Suprapubic skin (tissue), 4 donors: ENCODE data around the gene ZNF771. TPM values are rescaled to one million over a fixed set of nuclear protein-coding genes. Genes with fewer than 3 reads are reported as not detected.

Source experiments
- DNase-seq, 2 donors: peaks; one replicate each; pipeline ENCODE4 v3.0.0-alpha.2; 2019; ENCODE audit warnings: low spot score in 2 of 2
- H3K27ac ChIP-seq: fragments of 200-600 bp; sonication (generic); one replicate; pipeline ENCODE4 v1.5.1; 2019
- H3K27me3 ChIP-seq: fragments of 200-600 bp; sonication (generic); one replicate; pipeline ENCODE4 v1.5.1; 2019
- H3K36me3 ChIP-seq: fragments of 200-600 bp; sonication (generic); one replicate; pipeline ENCODE4 v1.5.1; 2019
- H3K4me1 ChIP-seq: fragments of 200-600 bp; sonication (generic); one replicate; pipeline ENCODE4 v1.5.1; 2019
- H3K4me3 ChIP-seq: fragments of 200-600 bp; sonication (generic); one replicate; pipeline ENCODE4 v1.5.1; 2019; ENCODE audit warnings: mild to moderate bottlenecking
- H3K9me3 ChIP-seq: fragments of 200-600 bp; sonication (generic); one replicate; pipeline ENCODE4 v1.5.1; 2019
- CTCF ChIP-seq, 2 donors: fragments of 200-600 bp in 1 of 2; fragments of 450-650 bp in 1 of 2; sonication (generic) in 1 of 2; IDR thresholded peaks; one replicate each; pipeline ENCODE4 v1.5.1; 2016 to 2019; ENCODE audit warnings: antibody characterized with exemption in 2 of 2, mild to moderate bottlenecking in 1 of 2, moderate library complexity in 1 of 2
- EP300 ChIP-seq: sonication (generic); formaldehyde crosslinking; IDR thresholded peaks from one replicate; pipeline ENCODE4 v1.6.1; 2017; ENCODE audit warnings: antibody characterized with exemption
- POLR2A ChIP-seq, 2 donors: fragments of 450-650 bp; IDR thresholded peaks; one replicate each; pipeline ENCODE4 v1.6.1; 2017; ENCODE audit warnings: antibody characterized with exemption in 2 of 2, mild to moderate bottlenecking in 2 of 2, moderate library complexity in 2 of 2
- POLR2AphosphoS5 ChIP-seq, 3 donors: sonication (generic); formaldehyde crosslinking; IDR thresholded peaks; one replicate each; pipeline ENCODE4 v1.6.1; 2017; ENCODE audit warnings: antibody characterized with exemption in 3 of 3
- WGBS: methylation state at CpG from one replicate; pipeline ENCODE4 v1.1.5; 2018; 5-methylcytosine and 5-hydroxymethylcytosine counted together
- total RNA-seq, 4 donors: library from RNA; depleted of rRNA; stranded (reverse); fragments of >200 nt; gene quantifications; one replicate each; pipeline ENCODE4 v1.1.0, GENCODE V29; 2016

The ZNF771 gene
- total RNA-seq, 4 donors from 2014 or later: 4.9 to 14.3 (median 7.3) TPM

- no peak overlapping the region for H3K4me3 ChIP-seq
- H3K36me3 ChIP-seq: no peaks in the 10 kb centered on the region
- WGBS: 77% methylated on average over 5 of the region's 5 CpGs
- H3K27me3 ChIP-seq: no peaks in the 10 kb centered on the region
- DNase-seq: no peak
- TF ChIP-seq EP300 (no peak), POLR2A (IDR thresholded peaks at IDR 0.05) (no peak), POLR2AphosphoS5 (IDR thresholded peaks at IDR 0.05) (no peak), CTCF (IDR thresholded peaks at IDR 0.05) (no peak)
- H3K9me3 ChIP-seq: no peaks in the 10 kb centered on the region
- H3K27ac ChIP-seq: no peak overlapping the region
- H3K4me1 ChIP-seq: peaks cover 23% of the 10 kb centered on the region
Measured at GRCh38 chr16:30414159-30414558, 6.8 kb downstream of the ZNF771 start.

DNA sequence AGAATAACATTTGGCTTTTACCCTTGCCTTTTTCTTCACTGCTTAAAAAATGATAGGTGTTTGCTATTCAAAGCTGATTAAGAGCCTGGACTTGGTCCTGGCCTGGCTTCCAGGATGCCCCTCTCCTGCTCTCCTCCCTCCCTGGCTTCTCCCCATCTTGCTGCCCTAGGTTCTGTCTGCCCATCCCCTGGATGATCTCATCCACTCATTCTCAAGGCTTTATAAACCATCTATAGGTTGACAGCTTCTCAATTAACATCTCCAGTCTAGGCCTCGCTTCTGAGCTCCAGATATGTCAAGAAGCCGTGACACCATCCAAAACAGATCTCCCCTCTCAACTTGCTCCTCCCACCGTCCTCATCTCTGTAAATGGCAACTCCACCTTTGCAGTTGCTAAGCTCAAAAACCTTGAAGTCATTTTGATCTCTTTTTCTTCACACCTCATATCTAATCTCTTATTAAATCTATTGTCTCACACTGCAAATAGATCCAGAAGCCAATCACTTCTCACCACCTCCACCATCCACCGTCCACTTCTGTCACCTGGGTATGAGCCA, 8.7 kb downstream of the ZNF771 start:
- DNase-seq: no peak
- Histone ChIP-seq H3K9me3 (no peaks in the 10 kb centered on the region), H3K27me3 (no peaks in the 10 kb centered on the region), H3K4me1 (peaks cover 17% of the 10 kb centered on the region), H3K27ac (no peak overlapping the region), H3K36me3 (no peaks in the 10 kb centered on the region), H3K4me3 (no peak overlapping the region)
- TF ChIP-seq POLR2AphosphoS5 (IDR thresholded peaks at IDR 0.05) (no peak), EP300 (no peak), POLR2A (IDR thresholded peaks at IDR 0.05) (no peak), CTCF (IDR thresholded peaks at IDR 0.05) (no peak)
- WGBS: 96% methylated on average over 4 of the region's 4 CpGs

- TF ChIP-seq POLR2A (IDR thresholded peaks at IDR 0.05) (no peak), CTCF (IDR thresholded peaks at IDR 0.05) (no peak)
- H3K27me3 ChIP-seq: no peaks in the 10 kb centered on the region
- peak overlapping the region; percentile 78 for H3K4me3 ChIP-seq
- peaks cover 17% of the 10 kb centered on the region for H3K4me1 ChIP-seq
- no peaks in the 10 kb centered on the region for H3K9me3 ChIP-seq
- no peak for DNase-seq
- peak overlapping the region; percentile 86 for H3K27ac ChIP-seq
- peaks cover 2% of the 10 kb centered on the region for H3K36me3 ChIP-seq
- WGBS: 63% methylated on average over 16 of the region's 18 CpGs
Measured at GRCh38 chr16:30416624-30417528, 9.5 kb downstream of the ZNF771 start.

DNA sequence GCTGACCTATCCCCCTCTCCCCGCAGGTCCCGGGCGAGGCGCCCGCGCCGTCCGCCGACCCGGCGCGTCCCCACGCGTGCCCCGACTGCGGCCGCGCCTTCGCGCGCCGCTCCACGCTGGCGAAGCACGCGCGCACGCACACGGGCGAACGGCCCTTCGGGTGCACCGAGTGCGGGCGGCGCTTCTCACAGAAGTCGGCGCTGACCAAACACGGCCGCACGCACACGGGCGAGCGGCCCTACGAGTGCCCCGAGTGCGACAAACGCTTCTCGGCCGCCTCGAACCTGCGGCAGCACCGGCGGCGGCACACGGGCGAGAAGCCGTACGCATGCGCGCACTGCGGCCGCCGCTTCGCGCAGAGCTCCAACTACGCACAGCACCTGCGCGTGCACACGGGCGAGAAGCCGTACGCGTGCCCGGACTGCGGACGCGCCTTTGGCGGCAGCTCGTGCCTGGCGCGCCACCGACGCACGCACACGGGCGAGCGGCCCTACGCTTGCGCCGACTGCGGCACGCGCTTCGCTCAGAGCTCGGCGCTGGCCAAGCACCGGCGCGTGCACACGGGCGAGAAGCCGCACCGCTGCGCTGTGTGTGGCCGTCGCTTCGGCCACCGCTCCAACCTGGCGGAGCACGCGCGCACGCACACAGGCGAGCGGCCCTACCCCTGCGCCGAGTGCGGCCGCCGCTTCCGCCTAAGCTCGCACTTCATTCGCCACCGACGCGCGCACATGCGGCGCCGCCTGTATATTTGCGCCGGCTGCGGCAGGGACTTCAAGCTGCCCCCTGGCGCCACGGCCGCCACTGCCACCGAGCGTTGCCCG, 10.3 kb downstream of the ZNF771 start:
- H3K27ac ChIP-seq: peak overlapping the region; percentile 86
- H3K4me3 ChIP-seq: peak overlapping the region; percentile 78
- H3K36me3 ChIP-seq: peaks cover 11% of the 10 kb centered on the region
- peaks cover 17% of the 10 kb centered on the region for H3K4me1 ChIP-seq
- under 1% methylated on average over 63 of the region's 140 CpGs for WGBS
- no peak for TF ChIP-seq POLR2A (IDR thresholded peaks at IDR 0.05)
- peak in 2 of 3 donors; percentile 8 to 71 for TF ChIP-seq POLR2AphosphoS5 (IDR thresholded peaks at IDR 0.05)
- H3K9me3 ChIP-seq: no peaks in the 10 kb centered on the region
- no peaks in the 10 kb centered on the region for H3K27me3 ChIP-seq
- peak in 1 of 2 donors; percentile 86 for DNase-seq

DNA sequence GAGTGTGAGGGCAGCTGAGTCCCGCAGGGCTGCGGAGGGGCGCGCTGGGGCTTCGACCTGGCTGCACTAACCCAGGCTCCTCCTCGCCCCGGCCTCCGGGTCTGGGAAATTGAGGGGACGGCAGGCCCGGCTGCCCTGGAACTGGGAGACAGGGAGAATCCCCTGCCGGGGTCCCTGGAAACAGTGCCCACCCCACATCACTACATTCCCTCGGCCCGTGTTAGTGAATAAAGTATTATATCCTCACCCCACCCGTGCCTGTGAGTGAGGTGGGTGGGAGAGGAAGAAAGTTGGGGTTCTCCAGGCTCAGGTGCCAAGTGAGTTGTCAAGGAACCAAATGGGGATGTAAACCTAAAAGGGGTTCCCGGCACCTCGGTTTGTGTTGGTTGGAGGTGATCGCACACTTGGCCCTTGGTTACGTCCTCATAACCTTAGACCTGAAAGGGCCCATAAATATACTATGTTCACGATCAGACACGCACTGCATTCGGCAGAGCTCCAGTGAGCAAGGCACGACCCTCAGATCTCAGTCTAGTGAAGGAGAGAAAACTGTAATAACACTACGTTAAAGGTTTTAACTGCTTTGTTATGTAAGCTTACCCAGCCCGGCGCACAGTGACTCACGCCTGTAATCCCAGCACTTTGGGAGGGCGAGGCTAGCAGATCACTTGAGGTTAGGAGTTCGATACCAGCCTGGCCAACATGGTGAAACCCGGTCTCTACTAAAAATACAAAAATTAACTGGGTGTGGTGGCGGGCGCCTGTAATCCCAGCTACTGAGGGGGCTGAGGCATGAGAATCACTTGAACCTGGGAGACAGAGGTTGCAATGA, 11.2 kb downstream of the ZNF771 start:
- Histone ChIP-seq H3K4me3 (peak overlapping the region; percentile 78), H3K9me3 (no peaks in the 10 kb centered on the region), H3K27ac (peak overlapping the region; percentile 86), H3K36me3 (peaks cover 19% of the 10 kb centered on the region), H3K27me3 (no peaks in the 10 kb centered on the region), H3K4me1 (peaks cover 17% of the 10 kb centered on the region)
- no peak for DNase-seq
- TF ChIP-seq EP300: no peak
- no peak for TF ChIP-seq POLR2AphosphoS5 (IDR thresholded peaks at IDR 0.05)
- TF ChIP-seq CTCF (IDR thresholded peaks at IDR 0.05): no peak
- no peak for TF ChIP-seq POLR2A (IDR thresholded peaks at IDR 0.05)
- 69% methylated on average over 24 of the region's 31 CpGs for WGBS
